NK-92 (cell line): ENCODE data around the gene AK5.

Experiments used
- DNase-seq: peaks from one replicate; lab custom pipeline; 2025; ENCODE audit not compliant: unreplicated experiment; lab: John Stamatoyannopoulos, UW

Gene AK5

DNA sequence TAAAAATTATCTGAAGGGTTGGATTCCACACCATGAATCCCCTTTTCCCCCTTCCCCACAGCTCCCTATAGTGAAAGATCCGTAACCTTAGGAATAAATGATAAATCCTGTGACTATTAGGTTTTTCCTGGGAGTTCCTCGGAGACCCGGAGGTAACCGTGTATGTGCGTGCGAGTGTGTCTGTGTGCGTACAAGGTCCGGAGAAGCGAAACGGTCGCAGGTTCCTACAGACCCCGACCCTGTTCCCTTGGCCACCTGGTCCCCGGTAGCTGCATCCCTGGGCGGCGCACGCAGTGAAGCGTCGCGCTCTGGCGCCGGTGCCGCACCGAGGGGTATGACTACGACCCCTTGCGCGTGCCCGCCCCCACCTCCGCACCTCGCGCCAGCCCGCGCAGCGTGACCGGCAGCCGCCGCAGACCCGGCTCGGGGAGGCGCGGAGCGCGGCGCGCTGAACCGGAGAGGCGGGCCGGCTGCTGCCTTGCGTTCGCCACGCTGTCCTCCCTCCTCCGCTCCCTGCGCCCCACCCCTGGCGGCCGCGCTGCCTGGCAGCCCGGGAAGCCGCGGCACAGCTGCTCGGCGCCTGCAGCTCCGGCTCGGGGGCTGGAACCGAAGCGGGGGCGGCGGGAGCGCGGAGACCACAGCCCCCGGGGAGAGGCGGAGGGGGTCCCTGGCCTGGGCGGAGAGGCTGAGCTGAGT lies at the start of gene AK5:
TSS of gene AK5 (plus strand) at position 529 of the 696 bp plus-strand sequence. CDS start 295 bp downstream, outside the sequence.
- no peak for DNase-seq

DNA sequence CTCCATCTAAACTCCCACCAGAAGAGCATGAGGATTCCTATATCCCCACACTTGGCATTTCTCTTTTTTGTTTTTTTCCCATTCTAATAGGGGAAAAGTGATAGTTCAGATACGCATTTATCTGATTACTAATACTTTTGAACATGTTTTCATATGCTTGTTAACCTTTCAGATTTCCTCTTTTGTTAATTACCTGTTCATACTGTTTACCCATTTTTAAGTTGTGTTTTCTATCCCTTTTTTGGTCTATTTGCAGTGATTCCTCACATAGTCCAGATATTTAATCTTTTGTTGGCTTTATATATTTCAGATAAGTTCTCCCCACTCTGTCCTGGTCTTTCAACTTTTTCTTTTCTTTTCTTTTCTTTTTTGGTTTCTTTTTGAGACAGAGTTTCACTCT lies 49.0 kb upstream of the AK5 start:
- no peak for DNase-seq

DNA sequence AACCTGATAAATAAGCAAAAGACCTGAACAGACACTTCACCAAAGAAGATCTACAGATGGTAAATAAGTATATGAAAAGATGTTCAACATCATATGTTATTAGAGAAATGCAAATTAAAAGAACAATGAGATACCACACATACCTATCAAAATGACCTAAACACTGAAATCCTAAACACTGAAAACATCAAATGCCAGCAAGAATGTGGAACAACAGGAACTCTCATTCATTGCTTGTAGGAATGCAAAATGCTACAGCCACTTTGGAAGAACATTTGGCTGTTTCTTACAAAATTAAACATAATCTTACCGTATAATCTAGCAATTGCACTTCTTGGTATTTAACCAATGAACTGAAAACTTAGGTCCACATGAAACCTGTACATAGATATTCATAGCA lies 47.7 kb upstream of the AK5 start:
- no peak for DNase-seq

GRCh38 chr1:77234943-77235342 lies 46.9 kb upstream of the AK5 start:
- DNase-seq: no peak

- no peak for DNase-seq
Observed at GRCh38 chr1:77238462-77238861, 43.4 kb upstream of the AK5 start.

DNA sequence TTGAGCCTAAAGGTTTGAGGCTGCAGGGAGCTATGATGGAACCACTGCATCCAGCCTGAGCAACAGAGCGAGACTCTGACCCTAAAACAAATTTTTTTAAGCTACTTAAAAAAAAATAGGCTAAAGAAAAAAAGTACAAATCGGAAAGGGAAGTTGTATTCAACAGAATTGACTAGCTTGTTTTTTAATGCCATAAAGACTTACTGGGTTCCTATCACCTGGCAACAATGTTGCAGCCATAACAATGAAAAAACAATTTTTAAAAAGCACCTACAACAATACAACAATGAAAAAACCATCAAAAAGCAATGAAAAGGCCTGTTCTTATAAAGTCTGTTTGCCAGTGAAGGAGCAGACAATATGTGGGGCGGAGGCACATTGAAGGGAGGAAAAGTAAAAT lies 42.5 kb upstream of the AK5 start:
- DNase-seq: no peak

DNA sequence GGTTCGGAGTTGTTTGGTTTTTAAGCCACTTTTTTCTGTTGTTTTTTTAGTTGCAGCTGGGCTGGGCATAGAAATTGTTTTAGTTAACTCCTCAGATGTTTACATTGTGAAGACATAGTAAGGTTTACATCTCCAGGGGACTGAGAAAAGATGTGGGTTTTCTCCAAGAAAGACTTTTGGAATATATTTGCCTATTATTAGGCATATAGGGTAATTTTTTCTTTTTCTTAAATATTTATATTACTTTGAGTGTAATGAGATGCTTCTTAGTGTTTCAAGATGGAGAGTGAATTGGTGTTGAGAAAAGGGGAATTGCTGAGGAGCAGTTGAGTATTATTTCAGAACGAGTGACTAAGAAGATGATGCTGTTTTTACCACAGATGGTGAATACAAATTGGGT lies 36.0 kb upstream of the AK5 start:
- no peak for DNase-seq

GRCh38 chr1:77250126-77250525 lies 31.7 kb upstream of the AK5 start:
- no peak for DNase-seq

DNA sequence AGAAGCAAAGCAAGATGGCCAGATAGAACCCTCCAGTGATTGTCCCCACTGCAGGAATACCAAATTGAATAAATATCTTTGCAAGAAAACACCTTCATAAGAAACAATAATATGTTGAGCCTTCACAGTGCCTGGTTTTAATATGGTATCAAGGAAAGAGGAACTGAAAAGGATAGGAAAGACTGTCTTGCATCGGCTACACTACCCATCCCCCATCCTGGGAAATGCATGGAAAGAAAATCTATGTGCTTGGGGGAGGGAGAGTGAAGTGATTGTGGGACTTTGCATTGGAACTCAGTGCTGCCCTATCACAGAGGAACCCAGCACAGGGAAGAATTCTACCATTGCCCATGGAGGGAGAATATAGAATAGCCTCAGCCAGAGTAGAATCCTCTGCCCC lies 28.6 kb upstream of the AK5 start:
- DNase-seq: no peak

DNA sequence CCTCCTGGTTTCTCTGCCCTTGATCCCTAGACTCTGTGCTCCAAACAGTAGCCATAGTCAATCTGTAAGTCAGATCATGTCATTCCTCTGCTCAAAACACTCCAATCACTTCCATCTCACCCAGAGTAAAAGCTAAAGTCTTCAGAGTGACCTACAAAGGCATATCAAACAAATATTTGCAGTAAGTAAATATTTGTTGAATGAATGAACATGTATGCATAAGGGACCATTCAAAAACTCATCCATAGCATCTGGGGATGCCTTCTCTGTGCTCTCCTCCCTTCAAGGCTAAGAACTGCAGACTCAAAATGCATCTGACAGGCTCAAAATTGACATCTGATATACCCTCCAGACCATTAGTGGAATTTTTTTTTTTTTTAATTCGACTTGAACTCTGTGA lies 18.1 kb upstream of the AK5 start:
- no peak for DNase-seq

- DNase-seq: no peak
Observed at GRCh38 chr1:77265180-77265579, 16.6 kb upstream of the AK5 start.

DNA sequence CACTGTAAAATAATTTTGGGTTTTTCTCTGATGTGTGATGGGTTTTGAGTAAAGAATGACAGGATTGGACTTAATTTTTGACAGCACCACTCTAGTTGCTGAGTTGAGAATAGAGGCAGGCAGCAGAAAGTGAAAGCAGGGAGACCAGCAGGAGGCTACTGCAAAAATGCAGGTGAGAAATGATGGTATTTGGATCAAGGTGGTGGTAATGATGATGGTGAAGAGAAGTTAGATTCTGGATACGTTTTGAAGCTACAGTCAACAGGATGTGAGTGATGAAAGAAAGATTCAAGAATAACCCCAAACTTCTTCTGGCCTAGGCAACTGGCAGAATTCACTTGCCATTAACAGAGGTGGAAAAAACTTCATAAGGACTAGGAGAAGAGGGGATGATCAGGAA lies 14.8 kb upstream of the AK5 start:
- DNase-seq: no peak

DNA sequence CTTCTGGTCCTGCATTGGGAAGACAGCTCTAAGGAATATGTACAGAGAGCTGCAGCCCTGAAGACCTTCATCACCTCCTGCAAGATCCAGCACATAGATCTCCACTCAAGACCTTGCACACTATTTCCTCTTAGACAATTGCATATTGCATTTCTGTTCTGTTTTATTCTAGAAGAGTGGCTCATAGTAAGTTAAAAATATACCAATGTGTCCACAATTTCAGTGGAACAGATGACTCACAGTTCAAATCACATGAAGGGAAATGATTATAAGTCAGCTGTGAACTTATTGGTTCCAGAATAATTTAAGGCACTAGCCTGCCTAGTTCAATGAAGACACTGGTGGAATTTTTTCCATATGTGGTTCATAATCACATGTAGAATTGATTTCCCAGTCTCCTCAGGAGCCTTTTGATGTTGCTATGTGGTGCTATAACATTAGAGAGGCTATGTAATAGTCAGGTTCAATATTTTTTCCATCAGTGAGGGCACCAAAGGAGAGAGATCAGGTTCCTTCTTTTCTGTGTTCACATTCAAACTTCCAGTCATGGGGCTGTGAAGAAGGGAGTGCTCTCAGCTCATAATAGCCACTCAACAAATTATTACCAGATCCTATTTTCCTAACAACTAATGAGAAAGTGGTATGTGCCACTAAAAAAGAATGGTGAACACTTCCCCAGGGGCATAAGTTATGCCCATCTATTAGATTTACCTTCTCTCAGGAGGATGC lies 9.8 kb upstream of the AK5 start:
- no peak for DNase-seq

DNA sequence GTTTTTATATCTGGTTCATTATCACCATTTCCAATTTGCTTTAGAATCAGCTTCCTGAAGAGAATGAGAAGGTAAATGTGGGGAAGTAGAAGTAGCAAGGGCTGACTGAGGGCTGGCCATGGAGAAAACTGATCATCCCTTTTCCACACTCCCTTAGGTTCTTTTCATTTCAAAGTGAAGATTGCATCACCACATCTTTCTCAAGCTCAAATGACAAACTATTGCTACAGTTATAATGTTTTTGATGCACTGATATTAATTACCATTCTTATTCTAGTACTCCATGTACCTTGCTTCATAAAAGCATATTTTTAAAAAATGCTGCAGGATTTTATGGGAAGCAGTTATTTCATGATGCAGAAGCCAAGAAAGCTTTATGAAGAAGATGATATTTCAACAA lies 7.9 kb upstream of the AK5 start:
- no peak for DNase-seq

DNA sequence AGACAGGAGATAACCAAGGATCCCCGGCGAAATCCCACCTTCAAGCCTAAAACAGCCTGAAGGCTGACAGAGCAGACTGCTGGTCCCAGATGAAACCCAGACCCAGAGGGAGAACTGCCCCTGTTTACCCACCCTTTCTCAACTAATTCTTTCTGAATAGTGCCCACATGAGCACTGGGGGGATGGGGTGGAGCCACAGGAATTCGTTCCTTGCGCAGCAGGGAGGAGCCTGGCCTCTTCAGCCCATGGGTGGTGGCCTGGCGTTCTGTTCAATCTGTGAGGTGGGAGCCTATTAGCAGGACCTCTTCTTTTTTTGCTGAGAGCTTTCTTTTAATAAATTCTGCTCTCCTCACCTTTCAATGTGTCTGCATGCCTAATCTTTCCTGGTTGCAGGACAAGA lies 6.6 kb upstream of the AK5 start:
- DNase-seq: no peak

DNA sequence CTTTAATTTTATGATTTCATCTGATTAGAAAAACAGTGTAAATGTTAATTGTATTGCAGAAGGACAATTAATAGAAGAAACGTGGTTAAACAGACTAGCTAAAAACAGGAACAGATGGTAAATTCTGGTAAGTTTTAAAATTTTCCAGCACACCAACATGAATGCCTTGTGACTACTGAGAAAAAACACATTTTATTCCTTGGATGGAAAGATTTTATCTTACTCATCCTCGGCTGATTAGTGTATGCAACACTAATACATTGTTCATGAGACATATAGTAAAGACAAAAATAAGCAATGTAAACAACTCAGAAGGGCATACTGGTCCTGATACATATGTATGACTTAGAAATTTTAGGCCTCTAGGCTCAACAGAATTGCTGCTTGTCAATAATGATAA lies 4.9 kb upstream of the AK5 start:
- DNase-seq: no peak

GRCh38 chr1:77279929-77280328 lies 1.9 kb upstream of the AK5 start:
- no peak for DNase-seq

DNA sequence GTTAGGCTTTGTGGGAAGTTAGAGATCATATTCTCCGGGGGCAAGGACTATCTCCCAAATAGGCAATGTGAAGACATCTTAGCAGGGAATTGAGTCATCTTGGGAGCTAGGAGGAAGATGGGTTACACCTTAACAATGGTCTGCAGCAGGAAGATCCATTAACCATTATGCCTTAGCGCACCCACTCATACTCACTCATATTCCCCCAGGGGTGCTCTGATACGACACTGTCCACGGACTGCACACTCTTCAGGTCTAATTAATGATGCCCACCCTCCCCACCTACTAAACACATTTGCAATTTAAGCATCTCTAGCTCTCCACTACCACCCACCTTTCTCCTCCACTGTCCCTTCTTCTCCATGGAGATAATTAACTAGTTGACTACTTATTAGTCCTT lies 857 bp upstream of the AK5 start:
- DNase-seq: no peak

DNA sequence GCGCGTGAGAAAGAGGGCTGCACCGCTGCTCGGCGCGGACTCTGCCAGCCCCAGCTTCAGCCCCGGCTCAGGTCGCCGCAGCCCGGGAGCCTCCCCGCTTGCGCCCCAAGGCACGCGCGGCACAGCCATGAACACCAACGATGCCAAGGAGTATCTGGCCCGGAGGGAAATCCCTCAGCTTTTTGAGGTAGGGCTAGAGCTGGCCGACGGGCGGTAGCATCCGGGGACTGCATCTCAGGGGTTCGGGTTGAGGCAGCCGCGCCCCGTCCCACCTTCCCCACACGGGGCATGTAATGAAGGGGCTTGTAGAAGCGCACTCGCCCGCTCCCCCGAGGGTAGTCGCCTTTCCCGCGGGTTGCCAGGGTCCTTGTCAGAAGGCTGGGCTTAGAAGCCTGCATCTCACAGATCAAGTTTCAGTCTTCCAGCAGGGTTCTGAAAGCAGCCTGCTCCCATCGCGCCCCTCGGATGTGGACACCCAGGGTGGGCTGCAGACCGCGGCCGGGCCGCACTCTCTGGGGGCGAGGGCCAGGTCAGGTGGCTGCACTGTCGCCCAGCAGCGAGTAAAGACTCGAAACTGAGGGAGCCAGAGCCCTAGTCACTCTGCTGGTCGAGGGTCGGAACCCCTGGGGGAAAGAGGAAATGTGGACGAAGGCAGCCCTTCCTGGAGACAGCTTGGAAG lies 507 bp downstream of the AK5 start:
- no peak for DNase-seq

DNA sequence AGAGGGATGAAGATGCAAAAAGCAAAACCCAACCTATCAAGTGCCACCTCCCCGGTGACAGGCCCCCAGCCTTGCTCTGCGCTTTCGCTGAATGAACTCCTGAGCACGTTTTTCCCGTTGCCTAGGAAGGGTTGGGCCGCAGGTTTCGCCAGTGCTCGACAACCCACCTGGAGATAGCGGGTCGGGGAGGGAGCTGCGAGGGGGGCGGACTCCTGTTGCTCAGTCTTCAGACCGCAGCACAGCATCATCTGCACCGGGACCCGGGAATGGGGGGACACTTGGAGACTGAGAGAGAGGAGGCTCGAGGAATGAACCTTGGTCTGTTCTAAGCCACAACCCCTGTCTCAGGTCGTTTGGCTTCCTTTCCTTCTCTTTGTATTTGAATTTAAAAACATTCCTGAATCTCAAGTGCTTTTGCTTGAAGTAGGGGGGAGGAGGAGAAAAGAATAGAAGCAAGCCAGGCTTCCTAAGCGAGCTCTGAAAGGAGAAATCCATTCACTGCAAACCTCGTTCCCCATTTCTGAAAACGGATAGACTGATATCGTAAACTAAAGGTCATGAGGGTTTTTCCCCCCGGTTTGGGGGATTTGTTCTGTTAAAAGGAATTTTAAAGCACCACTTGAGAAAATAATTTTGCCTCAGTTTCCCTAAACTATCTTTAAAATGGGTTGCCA lies 1.2 kb downstream of the AK5 start:
- DNase-seq: no peak

GRCh38 chr1:77283701-77284425 lies 2.0 kb downstream of the AK5 start:
- no peak for DNase-seq
